Tibial nerve (tissue), 4 donors: ENCODE results near the gene CFAP410. TPM values are rescaled to one million over a fixed set of nuclear protein-coding genes. Genes with fewer than 3 reads are reported as not detected.

Experiments
- DNase-seq, 2 donors: peaks; one replicate each; pipeline ENCODE4 v3.0.0-alpha.2; 2019; ENCODE audit warnings: low spot score in 2 of 2
- H3K27ac ChIP-seq, 4 donors: fragments of 200-600 bp; sonication (generic) in 3 of 4; one replicate each; pipeline ENCODE4 v1.5.1; 2017 to 2019; ENCODE audit warnings: mild to moderate bottlenecking in 1 of 4
- H3K27me3 ChIP-seq, 2 donors: fragments of 200-600 bp; sonication (generic) in 1 of 2; one replicate each; pipeline versions ENCODE4 v1.5.1 to v1.6.0; 2017 to 2019
- H3K36me3 ChIP-seq, 3 donors: fragments of 200-600 bp; sonication (generic); one replicate each; pipeline ENCODE4 v1.5.1; 2018 to 2019
- H3K4me1 ChIP-seq, 4 donors: fragments of 200-600 bp; sonication (generic) in 3 of 4; one replicate each; pipeline ENCODE4 v1.5.1; 2017 to 2019
- H3K4me3 ChIP-seq, 4 donors: fragments of 200-600 bp; sonication (generic) in 3 of 4; one replicate each; pipeline ENCODE4 v1.5.1; 2017 to 2019; ENCODE audit warnings: mild to moderate bottlenecking in 1 of 4, moderate library complexity in 1 of 4
- H3K9me3 ChIP-seq, 4 donors: fragments of 200-600 bp; sonication (generic) in 3 of 4; one replicate each; pipeline ENCODE4 v1.5.1; 2017 to 2019
- EP300 ChIP-seq, 2 donors: sonication (generic); formaldehyde crosslinking; IDR thresholded peaks; one replicate each; pipeline ENCODE4 v1.6.1; 2017; ENCODE audit warnings: antibody characterized with exemption in 2 of 2, mild to moderate bottlenecking in 1 of 2
- POLR2A ChIP-seq, 2 donors: fragments of 450-650 bp; IDR thresholded peaks; one replicate each; pipeline ENCODE4 v1.6.1; 2017; ENCODE audit warnings: antibody characterized with exemption in 2 of 2, mild to moderate bottlenecking in 2 of 2, moderate library complexity in 2 of 2
- WGBS, 2 donors: methylation state at CpG; one replicate each; pipeline ENCODE4 v1.1.5; 2018; 5-methylcytosine and 5-hydroxymethylcytosine counted together
- total RNA-seq, 4 donors: library from RNA; depleted of rRNA; stranded (reverse); fragments of >200 nt; gene quantifications; one replicate each; pipeline ENCODE4 v1.1.0, GENCODE V29; 2016
- TF ChIP-seq, protein P1 (sequence below), 5 experiments: fragments of 200-600 bp in 3 of 5; fragments of 450-650 bp in 2 of 5; sonication (generic) in 3 of 5; IDR thresholded peaks; one replicate each; pipeline ENCODE4 v1.5.1; 2016 to 2019; ENCODE audit warnings: antibody characterized with exemption in 5 of 5, mild to moderate bottlenecking in 3 of 5, moderate library complexity in 2 of 5

Gene CFAP410
- total RNA-seq, 4 donors from 2014 or later = 38.0 to 69.8 (median 61.2) TPM

DNA sequence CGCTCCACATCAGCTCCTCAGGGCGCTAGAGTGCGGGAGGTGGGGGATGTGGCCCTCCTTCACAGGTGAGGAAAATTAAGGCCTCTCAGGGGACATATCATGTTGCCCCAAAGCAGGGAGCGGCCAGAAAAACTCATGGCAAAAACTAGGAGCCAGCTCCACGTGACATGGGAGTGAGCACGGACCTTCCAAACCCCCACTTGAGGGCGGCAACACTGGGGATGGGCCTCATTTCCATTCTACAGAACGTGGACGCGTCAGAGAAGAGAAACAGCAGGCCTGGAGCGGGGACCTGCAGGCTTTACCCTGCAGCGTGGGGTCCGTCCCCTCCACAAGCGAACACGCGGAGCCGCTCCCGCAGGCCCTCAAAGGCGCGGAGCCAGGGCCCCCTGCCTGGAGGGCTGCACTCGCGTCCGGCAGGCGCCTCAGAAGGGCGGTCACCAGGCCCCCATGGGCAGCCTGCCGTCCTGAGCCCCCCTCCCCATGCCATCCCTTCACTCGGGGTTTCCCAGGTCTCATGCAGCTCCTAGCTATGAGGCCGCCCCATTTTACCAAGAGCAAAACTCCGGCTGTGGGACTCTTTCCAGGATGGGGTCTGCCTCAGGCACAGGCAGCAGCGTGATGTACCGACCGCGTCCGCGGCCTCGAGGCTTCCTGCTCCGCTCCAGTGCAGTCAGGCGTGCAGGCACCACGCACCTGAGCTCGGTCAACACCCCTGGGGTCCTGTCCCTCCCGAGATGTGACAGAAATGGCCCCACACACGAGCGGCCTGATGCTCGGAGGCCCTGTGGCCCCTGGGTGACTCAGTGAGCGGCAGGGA, 5.5 kb downstream of the CFAP410 start:
- WGBS, 2 donors = 77 to 84% methylated on average over 14 to 42 of the region's 45 CpGs
- no peak for DNase-seq
- TF ChIP-seq POLR2A (IDR thresholded peaks at IDR 0.05) = no peak
- TF ChIP-seq, protein P1, sequence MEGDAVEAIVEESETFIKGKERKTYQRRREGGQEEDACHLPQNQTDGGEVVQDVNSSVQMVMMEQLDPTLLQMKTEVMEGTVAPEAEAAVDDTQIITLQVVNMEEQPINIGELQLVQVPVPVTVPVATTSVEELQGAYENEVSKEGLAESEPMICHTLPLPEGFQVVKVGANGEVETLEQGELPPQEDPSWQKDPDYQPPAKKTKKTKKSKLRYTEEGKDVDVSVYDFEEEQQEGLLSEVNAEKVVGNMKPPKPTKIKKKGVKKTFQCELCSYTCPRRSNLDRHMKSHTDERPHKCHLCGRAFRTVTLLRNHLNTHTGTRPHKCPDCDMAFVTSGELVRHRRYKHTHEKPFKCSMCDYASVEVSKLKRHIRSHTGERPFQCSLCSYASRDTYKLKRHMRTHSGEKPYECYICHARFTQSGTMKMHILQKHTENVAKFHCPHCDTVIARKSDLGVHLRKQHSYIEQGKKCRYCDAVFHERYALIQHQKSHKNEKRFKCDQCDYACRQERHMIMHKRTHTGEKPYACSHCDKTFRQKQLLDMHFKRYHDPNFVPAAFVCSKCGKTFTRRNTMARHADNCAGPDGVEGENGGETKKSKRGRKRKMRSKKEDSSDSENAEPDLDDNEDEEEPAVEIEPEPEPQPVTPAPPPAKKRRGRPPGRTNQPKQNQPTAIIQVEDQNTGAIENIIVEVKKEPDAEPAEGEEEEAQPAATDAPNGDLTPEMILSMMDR (IDR thresholded peaks at IDR 0.05) = no peak
- TF ChIP-seq EP300 (IDR thresholded peaks at IDR 0.05) = no peak
- Histone ChIP-seq H3K36me3 (peaks cover 0 to 58% (median 0%) of the 10 kb centered on the region in 3 donors), H3K4me1 (peaks cover 0 to 50% (median 12%) of the 10 kb centered on the region in 4 donors), H3K9me3 (no peaks in the 10 kb centered on the region), H3K27ac (no peak overlapping the region), H3K4me3 (no peak overlapping the region), H3K27me3 (no peaks in the 10 kb centered on the region)

DNA sequence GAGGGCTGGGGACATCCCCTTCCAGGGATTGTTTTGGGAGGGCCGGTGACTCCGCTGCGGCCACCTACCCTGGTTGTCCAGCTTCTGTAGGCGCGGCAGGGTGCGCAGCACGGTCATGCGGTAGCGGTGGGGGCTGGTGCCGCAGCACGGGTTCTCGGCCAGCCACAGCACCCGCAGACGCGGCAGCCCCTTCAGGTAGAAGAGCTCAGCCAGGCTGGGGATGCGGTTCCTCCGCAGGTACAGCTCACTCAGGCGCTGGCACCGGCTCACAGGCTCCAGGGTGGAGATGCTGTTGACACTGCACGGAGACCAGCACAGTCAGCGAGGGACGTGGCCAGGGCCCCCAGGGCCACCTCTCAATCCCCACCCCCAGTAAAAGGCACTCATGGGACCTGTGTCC, 6.2 kb downstream of the CFAP410 start:
- WGBS, 2 donors = 92 to 96% methylated on average over 20 to 22 of the region's 22 CpGs
- no peaks in the 10 kb centered on the region for H3K27me3 ChIP-seq
- TF ChIP-seq EP300 (IDR thresholded peaks at IDR 0.05) (no peak), POLR2A (IDR thresholded peaks at IDR 0.05) (no peak)
- TF ChIP-seq, protein P1 (IDR thresholded peaks at IDR 0.05) = no peak

GRCh38 chr21:44332383-44332782, 6.8 kb downstream of the CFAP410 start:
- peaks cover 0 to 39% (median 5%) of the 10 kb centered on the region in 4 donors for H3K4me1 ChIP-seq
- no peak overlapping the region for H3K4me3 ChIP-seq
- peak overlapping the region in 1 of 4 donors; percentile 74 for H3K27ac ChIP-seq
- TF ChIP-seq EP300 (IDR thresholded peaks at IDR 0.05) (no peak), POLR2A (IDR thresholded peaks at IDR 0.05) (no peak)
- TF ChIP-seq, protein P1 (IDR thresholded peaks at IDR 0.05) = no peak
- no peaks in the 10 kb centered on the region for H3K9me3 ChIP-seq
- DNase-seq = no peak
- WGBS, 2 donors = 85% methylated on average over 8 to 17 of the region's 17 CpGs
- peaks cover 0 to 70% (median 0%) of the 10 kb centered on the region in 3 donors for H3K36me3 ChIP-seq
- H3K27me3 ChIP-seq = no peaks in the 10 kb centered on the region

More for the DNA sequence above, 6.2 kb downstream of the CFAP410 start:
- no peak for DNase-seq
- H3K9me3 ChIP-seq = no peaks in the 10 kb centered on the region
- no peak overlapping the region for H3K4me3 ChIP-seq
- peaks cover 0 to 44% (median 8%) of the 10 kb centered on the region in 4 donors for H3K4me1 ChIP-seq
- peaks cover 0 to 64% (median 0%) of the 10 kb centered on the region in 3 donors for H3K36me3 ChIP-seq
- H3K27ac ChIP-seq = peak overlapping the region in 1 of 4 donors; percentile 11

GRCh38 chr21:44331650-44332307, 7.4 kb downstream of the CFAP410 start:
- DNase-seq = no peak
- Histone ChIP-seq H3K9me3 (no peaks in the 10 kb centered on the region), H3K36me3 (peaks cover 0 to 76% (median 0%) of the 10 kb centered on the region in 3 donors), H3K4me3 (no peak overlapping the region), H3K27me3 (no peaks in the 10 kb centered on the region), H3K4me1 (peaks cover 0 to 32% (median 3%) of the 10 kb centered on the region in 4 donors), H3K27ac (peak overlapping the region in 3 of 4 donors; percentile 17 to 74 (median 64))
- TF ChIP-seq POLR2A (IDR thresholded peaks at IDR 0.05) (no peak), EP300 (IDR thresholded peaks at IDR 0.05) (peak in 1 of 2 donors; percentile 14)
- WGBS, 2 donors = 51 to 58% methylated on average over 14 to 18 of the region's 20 CpGs

DNA sequence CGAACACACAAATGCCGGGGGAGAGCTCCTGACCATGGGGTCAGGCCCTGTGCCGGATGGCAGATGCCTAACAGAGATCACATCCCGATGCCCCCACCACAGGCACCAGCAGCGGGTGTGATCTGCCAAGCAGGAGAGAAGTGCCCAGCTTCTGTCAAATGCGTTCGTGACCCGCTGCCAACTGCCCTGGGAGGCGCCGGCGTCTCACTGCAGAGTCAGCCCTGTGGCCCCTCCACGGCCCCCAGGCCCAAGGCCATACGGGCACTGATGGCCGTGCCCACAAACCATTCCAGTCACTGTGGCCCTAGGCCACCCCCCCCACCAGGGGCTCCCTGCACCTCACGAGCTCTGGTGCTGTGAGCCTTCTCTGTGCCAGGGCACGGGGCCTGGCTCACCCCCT, 8.0 kb downstream of the CFAP410 start:
- no peak for DNase-seq
- no peaks in the 10 kb centered on the region for H3K9me3 ChIP-seq
- no peak overlapping the region for H3K4me3 ChIP-seq
- WGBS, 2 donors = 62 to 93% methylated on average over 5 to 9 of the region's 16 CpGs
- peaks cover 0 to 31% (median 0%) of the 10 kb centered on the region in 4 donors for H3K4me1 ChIP-seq
- TF ChIP-seq, protein P1 (IDR thresholded peaks at IDR 0.05) = no peak
- TF ChIP-seq POLR2A (IDR thresholded peaks at IDR 0.05) (no peak), EP300 (IDR thresholded peaks at IDR 0.05) (no peak)
- H3K27me3 ChIP-seq = no peaks in the 10 kb centered on the region
- peaks cover 0 to 82% (median 0%) of the 10 kb centered on the region in 3 donors for H3K36me3 ChIP-seq
- peak overlapping the region in 3 of 4 donors; percentile 17 to 74 (median 64) for H3K27ac ChIP-seq
